H9 (cell line): ENCODE data around the gene C1QTNF9. TPM values are rescaled to one million over a fixed set of nuclear protein-coding genes. Genes with fewer than 3 reads are reported as not detected.
A peak's percentile ranks its signal among the peaks of the same experiment; 100 is the strongest.

ENCODE experiments used
- DNase-seq: peaks from one replicate; pipeline ENCODE4 v3.0.0-alpha.2; 2017
- H2AFZ ChIP-seq: one replicate; pipeline ENCODE4 v1.6.1; 2013; ENCODE audit warnings: mild to moderate bottlenecking, low read length, control low read depth, moderate library complexity
- H2AK5ac ChIP-seq: 2 replicates; pipeline ENCODE4 v1.6.1; 2013; ENCODE audit warnings: low read length, control low read depth, mixed read lengths; ENCODE audit not compliant: insufficient read length
- H2BK120ac ChIP-seq: one replicate; pipeline ENCODE4 v1.6.1; 2013; ENCODE audit warnings: low read depth, mild to moderate bottlenecking, low read length, control low read depth, inconsistent platforms; ENCODE audit not compliant: poor library complexity, severe bottlenecking
- H2BK12ac ChIP-seq: 2 replicates; pipeline ENCODE4 v1.6.1; 2013; ENCODE audit warnings: low read length, control low read depth, mixed read lengths, low read depth; ENCODE audit not compliant: insufficient read length
- H2BK15ac ChIP-seq: 2 replicates; pipeline ENCODE4 v1.6.1; 2013; ENCODE audit warnings: low read depth, low read length, control low read depth
- H2BK20ac ChIP-seq: one replicate; pipeline ENCODE4 v1.6.1; 2013; ENCODE audit warnings: low read depth, mild to moderate bottlenecking, low read length, control low read depth, inconsistent platforms; ENCODE audit not compliant: poor library complexity, severe bottlenecking
- H2BK5ac ChIP-seq: 2 replicates; pipeline ENCODE4 v1.6.1; 2013; ENCODE audit warnings: low read length, control low read depth, mixed read lengths; ENCODE audit not compliant: insufficient read length
- H3K14ac ChIP-seq: 2 replicates; pipeline ENCODE4 v1.6.1; 2013; ENCODE audit warnings: low read length, control low read depth; ENCODE audit not compliant: insufficient read depth
- H3K18ac ChIP-seq: 2 replicates; pipeline ENCODE4 v1.6.1; 2013; ENCODE audit warnings: low read depth, mild to moderate bottlenecking, mixed read lengths, low read length, control low read depth; ENCODE audit not compliant: insufficient read length
- H3K23ac ChIP-seq: 2 replicates; pipeline ENCODE4 v1.6.1; 2013; ENCODE audit warnings: low read length, control low read depth, mixed read lengths, low read depth; ENCODE audit not compliant: insufficient read length
- H3K23me2 ChIP-seq: 2 replicates; pipeline ENCODE4 v1.6.1; 2013; ENCODE audit warnings: low read depth, mild to moderate bottlenecking, mixed read lengths, low read length, control low read depth; ENCODE audit not compliant: insufficient read length, poor library complexity, severe bottlenecking
- H3K27ac ChIP-seq: 2 replicates; pipeline ENCODE4 v1.5.1; 2013; ENCODE audit warnings: low read length, control low read depth, mixed read lengths, low read depth; ENCODE audit not compliant: insufficient read length
- H3K27me3 ChIP-seq: 2 replicates; pipeline ENCODE4 v1.6.1; 2013; ENCODE audit warnings: low read length, control low read depth, inconsistent platforms; ENCODE audit not compliant: insufficient read depth
- H3K4ac ChIP-seq: 2 replicates; pipeline ENCODE4 v1.6.1; 2013; ENCODE audit warnings: low read depth, mild to moderate bottlenecking, control low read depth, inconsistent platforms, low read length, moderate library complexity
- H3K4me1 ChIP-seq: 2 replicates; pipeline ENCODE4 v1.6.1; 2013; ENCODE audit warnings: low read length, control low read depth, inconsistent platforms; ENCODE audit not compliant: insufficient read depth
- H3K4me2 ChIP-seq: 2 replicates; pipeline ENCODE4 v1.6.1; 2013; ENCODE audit warnings: low read length, control low read depth, mixed read lengths; ENCODE audit not compliant: insufficient read length, insufficient read depth
- H3K56ac ChIP-seq: 2 replicates; pipeline ENCODE4 v1.6.1; 2013; ENCODE audit warnings: low read depth, mild to moderate bottlenecking, mixed read lengths, low read length, control low read depth; ENCODE audit not compliant: insufficient read length
- H3K79me1 ChIP-seq: 2 replicates; pipeline ENCODE4 v1.6.1; 2013; ENCODE audit warnings: low read depth, mild to moderate bottlenecking, moderate library complexity, low read length, control low read depth, inconsistent platforms; ENCODE audit not compliant: insufficient read depth, poor library complexity, severe bottlenecking
- H3K79me2 ChIP-seq: 2 replicates; pipeline ENCODE4 v1.6.1; 2013; ENCODE audit warnings: low read length, control low read depth, inconsistent platforms; ENCODE audit not compliant: insufficient read depth
- H3K9ac ChIP-seq: 2 replicates; pipeline ENCODE4 v1.6.1; 2013; ENCODE audit warnings: low read length, control low read depth, mixed read lengths; ENCODE audit not compliant: insufficient read length; ENCODE audit errors: extremely low read depth
- H3K9me3 ChIP-seq: one replicate; pipeline ENCODE4 v1.6.1; 2013; ENCODE audit warnings: low read depth, low read length, inconsistent platforms; ENCODE audit not compliant: control insufficient read depth
- H3T11ph ChIP-seq: one replicate; pipeline ENCODE4 v1.6.1; 2013; ENCODE audit warnings: mild to moderate bottlenecking, low read length, control low read depth, inconsistent platforms
- H4K20me1 ChIP-seq: one replicate; pipeline ENCODE4 v1.6.1; 2013; ENCODE audit not compliant: control insufficient read depth, insufficient read length, insufficient read depth
- H4K5ac ChIP-seq: 2 replicates; pipeline ENCODE4 v1.6.1; 2013; ENCODE audit warnings: low read depth, mild to moderate bottlenecking, mixed read lengths, low read length, control low read depth; ENCODE audit not compliant: insufficient read length
- H4K8ac ChIP-seq: replicated peaks from 2 replicates; pipeline ENCODE4 v1.6.1; 2013; ENCODE audit warnings: low read length, control low read depth, mixed read lengths, low read depth; ENCODE audit not compliant: insufficient read length
- H4K91ac ChIP-seq: 2 replicates; pipeline ENCODE4 v1.6.1; 2013; ENCODE audit warnings: low read depth, mild to moderate bottlenecking, moderate library complexity, mixed read lengths, low read length, control low read depth; ENCODE audit not compliant: insufficient read length
- H3K27ac Mint-ChIP-seq, 3 experiments: 2 replicates in 2 of 3; 3 replicates in 1 of 3; pipeline ENCODE4 v1.8.0; 2020 to 2021; ENCODE audit warnings: mixed read lengths in 3 of 3, mild to moderate bottlenecking in 1 of 3, moderate library complexity in 1 of 3
- H3K27me3 Mint-ChIP-seq: 2 replicates; pipeline ENCODE4 v1.8.0; 2021; ENCODE audit warnings: low read depth, mild to moderate bottlenecking, moderate library complexity, mixed read lengths
- H3K36me3 Mint-ChIP-seq, 3 experiments: 2 replicates in 2 of 3; 3 replicates in 1 of 3; pipeline ENCODE4 v1.8.0; 2020 to 2021; ENCODE audit warnings: low read depth in 3 of 3, mixed read lengths in 3 of 3; ENCODE audit not compliant: insufficient read depth in 1 of 3
- H3K4me1 Mint-ChIP-seq, 2 experiments: 2 replicates each; pipeline ENCODE4 v1.8.0; 2020; ENCODE audit warnings: mixed read lengths in 2 of 2
- H3K4me3 Mint-ChIP-seq, 2 experiments: 2 replicates in 1 of 2; 3 replicates in 1 of 2; pipeline ENCODE4 v1.8.0; 2020 to 2021; ENCODE audit warnings: mild to moderate bottlenecking in 2 of 2, mixed read lengths in 2 of 2, moderate library complexity in 1 of 2
- H3K9me3 Mint-ChIP-seq, 2 experiments: 2 replicates in 1 of 2; 3 replicates in 1 of 2; pipeline ENCODE4 v1.8.0; 2020; ENCODE audit warnings: mild to moderate bottlenecking in 2 of 2, mixed read lengths in 2 of 2, moderate library complexity in 1 of 2
- WGBS: extraction: QIAGEN DNeasy Blood & Tissue Kit; methylation state at CpG from one replicate; pipeline ENCODE4 v1.1.7; 2013; ENCODE audit warnings: missing lambda C conversion rate, low lambda C conversion rate, mixed read lengths; ENCODE audit not compliant: insufficient read length; ENCODE audit errors: extremely low coverage; 5-methylcytosine and 5-hydroxymethylcytosine counted together
- total RNA-seq: library from RNA; stranded (reverse); gene quantifications from 2 replicates; pipeline ENCODE4 v1.2.1, GENCODE V29; 2021
- TF ChIP-seq, protein P1 (sequence below): fragments of 200-600 bp; sonication (generic); conservative IDR thresholded peaks from 3 replicates; pipeline ENCODE4 v1.8.0; 2021; ENCODE audit warnings: antibody characterized with exemption, mild to moderate bottlenecking

Gene C1QTNF9
- total RNA-seq, 1 experiment from 2014 or later, result not detected

DNA sequence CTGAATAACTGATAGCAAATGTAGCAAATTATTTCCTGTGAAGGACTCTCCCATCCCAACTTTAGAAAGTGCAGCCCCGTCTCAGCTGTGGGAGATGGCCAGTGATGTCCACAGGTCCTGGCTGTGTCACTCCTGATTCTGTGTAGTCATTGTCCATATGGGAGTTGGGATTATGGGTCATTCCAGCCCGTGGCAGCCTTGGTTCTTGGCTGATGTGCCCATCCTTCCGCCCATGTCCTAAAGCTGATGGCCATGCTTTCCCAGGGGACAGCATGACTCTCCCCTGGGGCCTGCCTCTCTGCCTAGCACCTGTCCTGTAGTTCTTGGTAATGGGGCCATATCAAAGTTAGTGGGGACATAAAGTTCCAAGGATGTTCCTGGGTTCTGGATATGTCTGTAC lies 43.9 kb upstream of the C1QTNF9 start:
- no peak overlapping the region for H3K18ac ChIP-seq
- 0 out of 7 replicates have a peak overlapping the region, but pooled peaks of 1 of the 3 experiments have one; percentile 9 for H3K27ac Mint-ChIP-seq
- H3T11ph ChIP-seq, result no peak overlapping the region
- no peak for DNase-seq
- no peak overlapping the region for H4K91ac ChIP-seq
- no peaks in the 10 kb centered on the region; the same call in 1 of the 2 replicates for H3K27me3 Mint-ChIP-seq
- H3K23ac ChIP-seq, result no peak overlapping the region
- H3K36me3 Mint-ChIP-seq, result peaks cover 0 to 2% (median 0%) of the 10 kb centered on the region in 3 experiments; a peak in 1 of 7 replicates
- H3K79me2 ChIP-seq, result no peaks in the 10 kb centered on the region
- no peak overlapping the region for H3K9ac ChIP-seq
- no peak overlapping the region for H3K56ac ChIP-seq
- H3K27me3 ChIP-seq, result no peaks in the 10 kb centered on the region
- H3K4me1 ChIP-seq, result no peaks in the 10 kb centered on the region
- H3K4me1 Mint-ChIP-seq, result peaks cover under 1 to 2% of the 10 kb centered on the region in 2 experiments; a peak in 3 of 4 replicates
- H4K5ac ChIP-seq, result no peak overlapping the region
- H3K27ac ChIP-seq, result no peak overlapping the region
- H2AK5ac ChIP-seq, result no peak overlapping the region
- no peak overlapping the region for H2AFZ ChIP-seq
- no peaks in the 10 kb centered on the region for H3K79me1 ChIP-seq
- H2BK15ac ChIP-seq, result no peak overlapping the region
- H3K9me3 Mint-ChIP-seq, result no peaks in the 10 kb centered on the region
- TF ChIP-seq, protein P1, sequence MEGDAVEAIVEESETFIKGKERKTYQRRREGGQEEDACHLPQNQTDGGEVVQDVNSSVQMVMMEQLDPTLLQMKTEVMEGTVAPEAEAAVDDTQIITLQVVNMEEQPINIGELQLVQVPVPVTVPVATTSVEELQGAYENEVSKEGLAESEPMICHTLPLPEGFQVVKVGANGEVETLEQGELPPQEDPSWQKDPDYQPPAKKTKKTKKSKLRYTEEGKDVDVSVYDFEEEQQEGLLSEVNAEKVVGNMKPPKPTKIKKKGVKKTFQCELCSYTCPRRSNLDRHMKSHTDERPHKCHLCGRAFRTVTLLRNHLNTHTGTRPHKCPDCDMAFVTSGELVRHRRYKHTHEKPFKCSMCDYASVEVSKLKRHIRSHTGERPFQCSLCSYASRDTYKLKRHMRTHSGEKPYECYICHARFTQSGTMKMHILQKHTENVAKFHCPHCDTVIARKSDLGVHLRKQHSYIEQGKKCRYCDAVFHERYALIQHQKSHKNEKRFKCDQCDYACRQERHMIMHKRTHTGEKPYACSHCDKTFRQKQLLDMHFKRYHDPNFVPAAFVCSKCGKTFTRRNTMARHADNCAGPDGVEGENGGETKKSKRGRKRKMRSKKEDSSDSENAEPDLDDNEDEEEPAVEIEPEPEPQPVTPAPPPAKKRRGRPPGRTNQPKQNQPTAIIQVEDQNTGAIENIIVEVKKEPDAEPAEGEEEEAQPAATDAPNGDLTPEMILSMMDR, result no peak
- no peak overlapping the region for H2BK20ac ChIP-seq
- no peaks in the 10 kb centered on the region for H3K23me2 ChIP-seq
- no peaks in the 10 kb centered on the region for H4K20me1 ChIP-seq
- H3K4ac ChIP-seq, result no peak overlapping the region
- no peak overlapping the region for H4K8ac ChIP-seq
- WGBS, result no CpG with 5 or more reads among the region's 3 CpGs
- no peak overlapping the region for H3K4me2 ChIP-seq
- no peaks in the 10 kb centered on the region for H3K9me3 ChIP-seq
- H3K14ac ChIP-seq, result no peak overlapping the region
- H2BK5ac ChIP-seq, result no peak overlapping the region
- no peak overlapping the region for H2BK120ac ChIP-seq
- no peak overlapping the region for H2BK12ac ChIP-seq
- no peak overlapping the region for H3K4me3 Mint-ChIP-seq
